T follicular helper cell (primary cell): Measurements from ENCODE around the gene ACOT8.
"Not testable (repeated sequence)": the region's sequence is repeated elsewhere in the genome, so short reads cannot be mapped to it uniquely, and the experiment has no call there.

Source experiments
- DNase-seq: peaks from one replicate; pipeline ENCODE4 v3.0.0-alpha.2; 2020; ENCODE audit warnings: low read depth
- total RNA-seq, 2 experiments: gene quantifications; one replicate each; lab custom pipeline; 2026; lab: John Stamatoyannopoulos, UW

Gene ACOT8
- 10.7 to 27.1 reads per million in 2 experiments for total RNA-seq

DNA sequence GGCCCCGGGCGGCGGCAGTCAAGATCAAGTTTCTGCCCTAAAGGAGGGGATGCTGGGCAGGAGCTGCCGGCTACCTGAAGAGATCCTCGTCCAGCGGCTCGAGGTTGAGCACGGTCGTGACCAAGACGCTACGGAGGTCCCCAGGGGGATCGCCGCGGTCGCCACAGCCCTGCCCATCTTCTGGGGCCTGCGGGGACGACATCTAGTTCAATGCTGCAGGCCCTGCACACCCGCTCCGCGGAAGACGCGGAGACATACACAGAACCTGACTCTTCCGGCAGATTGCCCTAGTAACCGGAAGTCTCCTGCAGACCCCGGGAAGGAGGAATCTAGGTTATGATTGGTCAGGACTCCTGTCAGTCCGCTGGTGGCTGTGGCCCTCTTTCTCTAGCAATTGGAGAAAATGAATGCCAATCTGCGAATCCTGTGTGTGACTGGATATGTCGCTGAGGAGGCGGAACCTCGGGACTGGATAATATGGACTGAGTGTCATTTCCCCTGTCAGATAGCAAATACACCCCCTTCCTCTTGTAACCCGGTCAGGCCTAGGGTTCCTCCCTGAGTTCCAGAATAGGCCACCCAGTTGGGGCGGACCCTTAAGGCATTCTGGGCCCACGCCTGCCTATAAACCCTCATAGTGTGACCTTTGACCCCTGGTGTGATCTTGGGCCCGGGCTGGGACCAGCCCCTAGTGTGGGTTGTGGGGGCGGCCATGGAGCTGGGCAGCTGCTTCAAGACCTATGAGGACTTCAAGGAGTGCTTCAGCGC lies at the start of gene ACOT8, which contains the start of gene ZSWIM3:
Gene ACOT8 (minus strand): TSS at position 279 of the 768 bp plus-strand sequence. CDS start 77 bp downstream, at position 202.
Gene ZSWIM3 (plus strand): TSS at position 501 of the 768 bp plus-strand sequence. CDS start 212 bp downstream, at position 713.
- DNase-seq = peak; percentile 91

GRCh38 chr20:45905505-45906079 lies 48.4 kb upstream of the ACOT8 start:
- DNase-seq = no peak

DNA sequence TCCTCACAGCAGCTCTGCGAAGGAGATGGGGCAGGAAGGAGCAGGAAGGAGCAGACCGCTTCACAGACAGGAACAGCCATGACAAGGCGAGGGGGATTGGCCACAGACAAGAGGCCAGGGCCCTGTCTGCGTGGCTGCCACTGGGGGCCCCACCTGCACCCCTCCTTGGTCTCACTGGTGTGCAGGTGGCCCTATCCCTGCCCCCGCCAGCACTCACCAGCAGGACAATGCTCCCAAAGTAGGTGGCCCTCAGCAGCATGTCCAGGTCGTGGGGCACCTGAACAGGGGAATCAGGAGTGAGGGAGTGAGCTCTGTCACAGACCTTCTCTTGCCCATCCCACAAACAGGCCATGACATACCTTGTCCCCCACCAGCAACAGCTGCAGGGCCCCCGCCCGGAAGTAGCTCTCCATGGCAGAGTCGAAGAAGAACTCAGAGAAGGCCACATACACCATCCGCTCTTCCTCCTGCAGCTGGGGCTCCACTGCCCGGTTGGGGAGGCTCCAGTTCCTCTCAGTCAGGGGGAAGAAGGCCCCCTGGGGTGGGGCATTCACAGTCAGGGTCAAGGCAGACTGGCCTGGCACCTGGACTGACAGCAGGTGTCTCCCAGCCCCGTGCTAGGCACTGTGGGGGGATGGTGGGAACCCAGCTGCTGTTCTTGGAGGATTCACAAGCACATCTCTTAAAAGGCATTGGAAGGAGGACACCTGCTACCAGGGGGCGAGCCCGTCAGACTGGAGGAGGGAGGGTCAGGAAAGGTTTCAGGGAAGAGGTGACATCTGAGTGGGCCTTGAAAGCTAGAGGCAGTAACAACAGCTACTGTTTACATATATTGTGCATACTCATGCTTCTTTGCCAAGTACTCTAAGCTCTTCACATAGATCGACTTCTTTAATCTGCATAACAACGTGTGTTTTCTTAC lies 47.7 kb upstream of the ACOT8 start:
- DNase-seq = no peak

GRCh38 chr20:45902199-45902701 lies 45.1 kb upstream of the ACOT8 start:
- DNase-seq = no peak

DNA sequence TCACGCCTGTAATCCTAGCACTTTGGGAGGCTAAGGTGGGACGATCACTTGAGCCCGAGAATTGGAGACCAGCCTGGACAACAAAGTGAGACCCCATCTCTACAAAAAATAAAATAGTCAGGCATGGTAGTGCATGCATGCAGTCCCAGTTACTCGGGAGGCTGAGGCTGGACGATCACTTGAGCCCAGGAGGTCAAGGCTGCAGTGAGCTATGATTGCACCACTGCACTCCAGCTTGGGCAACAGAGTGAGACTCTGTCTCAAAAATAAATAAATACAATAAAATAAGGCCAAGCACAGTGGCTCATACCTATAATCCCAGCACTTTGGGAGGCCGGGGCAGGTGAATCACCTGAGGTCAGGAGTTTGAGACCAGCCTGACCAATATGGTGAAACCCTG lies 44.1 kb upstream of the ACOT8 start:
- DNase-seq = not testable (repeated sequence)

DNA sequence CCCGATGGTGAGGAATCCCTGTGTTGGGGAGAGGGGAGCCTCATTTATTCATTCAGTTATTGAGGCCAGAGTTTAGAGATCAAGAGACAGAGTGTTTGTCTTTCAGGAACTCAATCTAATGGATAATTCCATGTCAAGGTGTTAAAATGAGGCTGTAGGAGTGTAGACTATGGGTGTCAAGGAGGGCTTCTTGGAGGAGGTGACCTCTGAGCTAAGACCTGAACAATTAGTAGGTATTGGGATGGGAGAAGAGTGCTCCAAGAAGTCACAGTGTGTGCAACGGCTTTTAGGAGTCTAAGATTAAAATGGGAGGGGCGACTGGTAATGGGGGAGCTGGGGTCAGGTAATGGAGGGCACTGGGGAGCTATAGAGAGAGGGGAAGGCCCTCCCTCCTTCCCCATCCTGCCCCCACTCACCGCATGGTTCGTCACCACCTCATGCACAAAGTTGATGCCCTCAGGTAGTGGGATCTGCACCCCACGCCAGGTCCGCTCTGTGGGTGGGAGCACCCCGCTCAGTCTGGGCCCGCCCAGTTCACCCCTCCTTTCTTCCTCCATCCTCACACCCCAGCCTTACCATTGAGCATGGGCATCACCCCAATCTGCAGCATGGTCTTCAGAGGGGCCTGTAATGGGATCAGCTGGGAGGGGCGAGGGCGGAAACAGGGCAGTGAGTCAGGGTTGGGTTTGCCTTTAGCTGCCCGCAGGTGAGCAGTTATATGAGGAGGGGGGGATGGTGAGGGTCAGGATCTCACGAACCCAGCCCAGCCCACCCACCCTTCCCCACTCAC lies 42.0 kb upstream of the ACOT8 start:
- DNase-seq = no peak

GRCh38 chr20:45898285-45898684 lies 41.1 kb upstream of the ACOT8 start:
- DNase-seq = no peak

DNA sequence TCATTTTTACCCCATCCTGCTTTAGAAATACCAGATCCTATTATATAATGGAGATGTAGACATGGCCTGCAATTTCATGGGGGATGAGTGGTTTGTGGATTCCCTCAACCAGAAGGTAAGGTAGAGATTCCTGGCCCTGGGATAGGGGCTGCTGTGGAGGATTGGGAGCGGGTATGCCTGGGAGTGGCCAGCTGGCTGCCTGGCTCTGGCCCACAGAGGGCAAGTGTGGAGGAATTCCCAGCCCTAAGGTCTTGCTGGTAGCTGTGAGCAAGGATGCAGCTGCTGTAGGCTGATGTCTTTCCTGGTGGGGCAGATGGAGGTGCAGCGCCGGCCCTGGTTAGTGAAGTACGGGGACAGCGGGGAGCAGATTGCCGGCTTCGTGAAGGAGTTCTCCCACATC lies 40.5 kb upstream of the ACOT8 start:
- DNase-seq = no peak

DNA sequence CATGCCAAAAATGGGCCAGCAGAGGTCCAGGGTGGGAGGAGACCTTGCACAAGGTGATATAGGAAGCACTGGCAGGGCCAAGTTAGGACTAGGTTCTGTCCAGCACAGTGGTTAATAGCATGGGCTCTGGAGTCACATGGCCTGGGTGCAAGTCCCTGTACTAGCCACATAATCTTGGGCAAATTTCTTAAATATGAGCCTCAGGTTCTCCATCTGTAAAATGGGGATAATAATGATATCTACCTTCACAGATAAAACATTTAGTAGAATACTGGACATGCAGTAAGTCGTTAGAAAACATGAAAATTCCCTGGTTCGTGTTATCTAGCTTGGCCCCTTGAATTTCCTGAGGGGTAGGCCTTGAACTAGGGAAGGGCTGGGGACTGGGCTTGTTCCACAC lies 40.1 kb upstream of the ACOT8 start:
- DNase-seq = no peak

DNA sequence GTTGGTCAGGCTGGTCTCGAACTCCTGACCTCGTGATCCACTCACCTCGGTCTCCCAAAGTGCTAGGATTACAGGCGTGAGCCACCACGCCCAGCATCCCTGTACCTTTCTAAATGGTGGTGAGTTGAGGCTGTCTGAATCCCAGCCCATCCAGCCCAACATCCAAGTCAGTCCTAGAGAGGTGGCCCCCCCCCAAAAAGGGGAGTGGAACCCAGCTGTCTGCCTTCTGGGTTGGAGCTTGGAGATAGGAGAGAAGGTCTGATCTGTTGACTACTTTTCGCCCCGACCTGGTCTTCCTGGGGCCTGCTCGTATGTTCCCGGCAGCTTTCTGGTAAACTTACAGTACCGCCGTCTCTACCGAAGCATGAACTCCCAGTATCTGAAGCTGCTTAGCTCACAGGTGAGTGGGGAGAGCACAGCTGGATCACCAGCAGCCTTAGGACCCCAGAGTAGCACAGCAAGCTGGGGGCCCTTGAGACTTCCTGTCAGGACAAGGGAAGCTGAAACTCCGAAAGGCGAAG lies 39.5 kb upstream of the ACOT8 start:
- DNase-seq = no peak

GRCh38 chr20:45894797-45895196 lies 37.6 kb upstream of the ACOT8 start:
- DNase-seq = no peak

DNA sequence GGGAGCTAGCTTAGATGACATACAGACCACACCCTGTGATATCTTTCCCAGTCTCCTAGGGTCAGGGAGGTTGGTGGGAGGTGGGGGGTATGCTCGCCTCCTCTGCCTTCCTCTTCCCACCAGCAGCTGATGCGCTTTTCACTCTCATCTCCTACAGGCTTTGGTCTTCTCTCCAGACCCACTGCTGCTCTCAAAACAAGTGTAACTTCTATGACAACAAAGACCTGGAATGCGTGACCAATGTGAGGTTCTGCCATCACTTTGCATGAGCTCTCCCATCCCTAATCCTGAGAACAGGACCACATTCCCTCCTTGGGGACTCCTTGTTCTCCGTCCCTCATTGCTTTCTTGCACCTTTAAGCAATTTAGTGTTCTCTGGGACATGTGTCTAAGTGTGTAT lies 36.6 kb upstream of the ACOT8 start:
- DNase-seq = no peak

DNA sequence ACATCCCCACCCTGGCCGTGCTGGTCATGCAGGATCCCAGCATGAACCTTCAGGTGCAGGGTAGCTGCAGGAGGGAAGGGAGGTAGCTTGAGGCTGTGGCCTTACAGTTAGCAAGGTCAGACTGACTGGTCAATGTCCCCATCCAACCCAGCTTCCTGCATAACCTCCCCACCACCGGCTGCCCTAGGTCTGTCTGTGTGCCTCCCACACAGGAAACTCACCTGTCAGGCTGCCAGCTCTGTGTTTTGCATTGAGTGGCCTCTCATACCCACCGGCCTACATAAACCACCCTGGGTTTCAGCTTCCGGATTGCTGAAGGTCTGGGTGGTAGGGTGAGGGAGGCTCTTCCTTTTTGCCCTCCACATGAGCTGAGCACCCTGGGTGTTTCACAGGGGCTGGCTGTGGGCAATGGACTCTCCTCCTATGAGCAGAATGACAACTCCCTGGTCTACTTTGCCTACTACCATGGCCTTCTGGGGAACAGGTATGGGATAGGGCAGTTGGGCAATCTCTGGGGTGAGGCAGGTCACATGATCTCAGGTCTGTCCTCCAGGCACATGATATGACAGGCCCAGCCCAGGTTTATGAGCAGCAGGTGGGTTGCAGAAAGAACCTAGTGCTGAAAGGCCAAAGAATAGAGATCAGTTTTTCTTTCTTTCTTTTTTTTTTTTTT lies 35.8 kb upstream of the ACOT8 start:
- DNase-seq = no peak

DNA sequence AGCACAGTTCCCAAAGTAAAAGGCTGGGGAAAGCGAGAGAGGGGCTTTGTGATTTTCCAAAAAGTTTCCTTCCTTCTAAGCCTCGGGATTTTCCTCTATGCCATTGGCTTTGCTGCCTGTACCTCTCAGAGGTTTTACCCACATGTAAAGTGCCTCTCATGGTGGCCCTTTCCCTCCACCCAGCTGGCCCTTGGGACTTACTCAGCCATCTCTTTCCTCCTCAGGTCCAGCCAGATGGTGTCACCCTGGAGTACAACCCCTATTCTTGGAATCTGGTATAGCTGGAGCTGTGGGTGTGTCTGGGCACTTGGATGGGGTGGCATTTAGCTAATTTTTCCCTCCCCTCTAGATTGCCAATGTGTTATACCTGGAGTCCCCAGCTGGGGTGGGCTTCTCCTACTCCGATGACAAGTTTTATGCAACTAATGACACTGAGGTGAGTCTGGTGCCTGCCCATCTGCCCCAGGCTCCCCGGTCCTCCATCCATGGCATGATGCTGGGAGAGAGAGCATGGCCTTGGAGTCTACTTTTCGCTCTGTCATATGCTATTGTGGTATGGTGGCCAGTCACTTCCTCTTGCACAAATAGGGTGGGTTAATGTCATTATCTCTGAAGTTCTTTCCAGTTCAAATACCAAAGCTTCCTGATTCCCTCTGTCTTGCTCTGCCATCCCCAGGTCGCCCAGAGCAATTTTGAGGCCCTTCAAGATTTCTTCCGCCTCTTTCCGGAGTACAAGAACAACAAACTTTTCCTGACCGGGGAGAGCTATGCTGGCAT lies 35.0 kb upstream of the ACOT8 start:
- no peak for DNase-seq

DNA sequence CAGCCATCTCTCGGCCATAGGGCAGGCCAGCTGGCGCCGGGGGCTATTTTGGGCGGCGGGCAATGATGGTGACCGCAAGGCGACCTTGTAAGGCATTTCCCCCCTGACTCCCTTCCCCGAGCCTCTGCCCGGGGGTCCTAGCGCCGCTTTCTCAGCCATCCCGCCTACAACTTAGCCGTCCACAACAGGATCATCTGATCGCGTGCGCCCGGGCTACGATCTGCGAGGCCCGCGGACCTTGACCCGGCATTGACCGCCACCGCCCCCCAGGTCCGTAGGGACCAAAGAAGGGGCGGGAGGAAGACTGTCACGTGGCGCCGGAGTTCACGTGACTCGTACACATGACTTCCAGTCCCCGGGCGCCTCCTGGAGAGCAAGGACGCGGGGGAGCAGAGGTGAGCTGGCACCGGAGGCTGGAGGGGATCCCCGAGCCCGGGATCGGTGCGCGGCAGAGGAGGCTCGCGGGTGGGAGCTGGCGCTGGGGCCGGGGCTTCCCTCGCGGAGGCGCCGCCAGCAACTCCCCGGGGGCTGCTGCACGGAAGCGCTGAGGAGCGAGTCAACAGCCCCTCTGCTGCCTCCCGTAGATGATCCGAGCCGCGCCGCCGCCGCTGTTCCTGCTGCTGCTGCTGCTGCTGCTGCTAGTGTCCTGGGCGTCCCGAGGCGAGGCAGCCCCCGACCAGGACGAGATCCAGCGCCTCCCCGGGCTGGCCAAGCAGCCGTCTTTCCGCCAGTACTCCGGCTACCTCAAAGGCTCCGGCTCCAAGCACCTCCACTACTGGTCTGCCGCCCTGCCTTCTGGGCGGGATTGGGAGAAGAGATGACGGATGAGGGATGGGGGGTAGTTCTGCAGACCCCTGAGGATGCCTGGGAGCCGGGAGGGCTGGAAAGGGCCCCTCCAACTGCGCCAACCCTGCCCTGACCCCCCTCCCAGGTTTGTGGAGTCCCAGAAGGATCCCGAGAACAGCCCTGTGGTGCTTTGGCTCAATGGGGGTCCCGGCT lies 34.1 kb upstream of the ACOT8 start, which contains the start of the genes CTSA and NEURL2:
Gene CTSA (plus strand): TSS at position 351 of the 999 bp plus-strand sequence. CDS start 234 bp downstream, at position 585.
Gene NEURL2 (minus strand): TSS at position 224 of the 999 bp plus-strand sequence. CDS start 217 bp downstream, at position 7.
- DNase-seq = peak; percentile 79

DNA sequence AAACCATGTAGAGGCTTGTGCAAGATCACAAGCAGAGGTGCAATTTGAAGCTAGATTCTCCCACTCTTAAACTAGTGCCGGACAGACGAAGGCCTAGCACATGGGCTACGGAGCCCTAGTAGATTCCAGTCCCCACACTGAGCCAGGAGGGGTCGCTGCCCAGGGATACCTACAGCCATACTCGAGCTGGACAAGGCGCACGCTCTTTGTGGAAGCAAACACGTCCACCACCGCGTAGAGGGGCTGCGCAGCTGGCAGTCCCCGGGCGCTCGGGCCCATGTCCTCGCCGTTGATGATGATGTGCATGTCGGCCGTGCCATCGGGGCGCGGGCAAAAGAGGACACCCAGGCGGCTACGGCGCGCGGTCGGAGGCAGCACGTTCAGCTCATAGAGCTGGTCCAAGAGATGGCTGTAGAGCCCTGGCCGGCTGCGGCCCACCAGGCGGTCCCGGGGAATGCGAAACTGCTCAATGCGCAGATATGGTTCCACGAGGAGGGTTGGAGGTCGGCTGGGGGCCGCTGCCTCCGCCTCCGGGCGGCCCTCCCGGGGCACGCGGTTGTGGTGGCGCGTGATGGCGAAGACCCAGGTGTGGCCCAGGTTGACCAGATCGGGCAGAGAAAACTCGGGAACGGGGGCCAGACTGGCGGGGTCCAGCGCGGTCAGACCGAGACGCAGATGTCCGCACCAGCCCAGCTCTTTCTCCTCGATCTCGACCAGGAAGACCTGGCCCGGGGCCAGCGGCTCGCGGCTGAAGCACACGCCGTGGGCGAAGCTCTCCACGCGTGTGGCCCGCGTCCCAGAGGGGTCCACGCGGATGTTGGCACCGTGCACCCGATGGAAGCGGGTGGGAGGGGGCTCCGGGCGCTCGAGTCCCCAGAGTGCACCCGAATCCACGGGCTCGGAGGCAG lies 33.1 kb upstream of the ACOT8 start:
- DNase-seq = peak; percentile 22

DNA sequence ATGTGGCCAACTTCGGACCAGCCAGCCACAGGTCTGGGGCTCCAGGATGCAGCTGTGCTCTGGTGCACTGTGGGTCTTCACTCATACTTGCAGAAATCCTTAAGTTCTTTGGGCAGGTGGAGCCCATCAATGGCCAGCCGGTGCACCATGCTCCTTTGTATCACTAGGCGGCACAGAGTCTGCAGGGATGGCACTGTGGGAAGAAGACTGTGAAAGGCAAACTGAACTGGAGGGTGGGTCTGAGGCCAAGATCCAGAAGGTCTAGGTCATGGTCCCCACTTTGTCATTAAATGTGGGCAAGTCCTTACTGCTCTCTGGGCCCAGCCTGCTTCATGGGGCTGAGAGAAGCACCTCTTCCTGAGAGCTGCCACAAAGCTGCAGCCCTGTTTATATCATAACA lies 31.5 kb upstream of the ACOT8 start:
- DNase-seq = no peak
